Measurements from ENCODE around the gene PFDN4. TPM values are rescaled to one million over a fixed set of nuclear protein-coding genes. Genes with fewer than 3 reads are reported as not detected.

PFDN4 gene
- total RNA-seq, 2 donors from 2014 or later = 43.2 to 44.8 TPM

DNA sequence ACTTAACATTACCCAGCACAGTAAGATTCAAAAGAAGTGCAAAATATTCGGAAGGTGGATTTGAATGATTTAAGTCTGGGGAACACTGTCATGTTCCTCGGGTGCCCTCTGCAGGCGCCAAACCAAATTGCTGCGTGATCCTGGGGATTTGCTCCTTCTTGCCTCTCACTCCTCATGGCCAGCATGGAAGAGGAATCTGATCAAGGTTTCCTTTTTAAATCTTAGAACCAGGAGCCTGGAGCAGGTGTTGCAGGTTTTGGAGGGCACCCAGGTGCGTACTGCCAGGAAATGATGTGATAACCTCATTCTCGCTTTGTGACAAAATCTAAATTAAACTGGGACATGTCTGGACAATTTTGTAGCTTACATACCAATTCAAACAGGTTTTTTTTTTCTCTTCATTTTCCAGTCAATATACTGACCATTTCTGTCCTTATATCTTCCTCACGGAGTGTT, 8.1 kb upstream of the PFDN4 start:
- Histone ChIP-seq H3K4me3 (no peak overlapping the region), H3K27me3 (replicated peaks; ENCODE audit: insufficient read depth) (no peaks in the 10 kb centered on the region), H3K4me1 (replicated peaks) (no peaks in the 10 kb centered on the region), H3K9me3 (no peaks in the 10 kb centered on the region), H3K27ac (no peak overlapping the region), H3K36me3 (no peaks in the 10 kb centered on the region)
- intact Hi-C loops (cut with DNase I) = loop anchor here (10.0 kb wide), 1 partner anchor 625 kb away; no protein-coding TSS in a partner anchor
- 11% methylated on average over 7 of the region's 7 CpGs for WGBS
- TF ChIP-seq POLR2AphosphoS5 (IDR thresholded peaks at IDR 0.05) (peak; percentile 47), POLR2A (IDR thresholded peaks at IDR 0.05) (no peak)
- TF ChIP-seq, protein P1, sequence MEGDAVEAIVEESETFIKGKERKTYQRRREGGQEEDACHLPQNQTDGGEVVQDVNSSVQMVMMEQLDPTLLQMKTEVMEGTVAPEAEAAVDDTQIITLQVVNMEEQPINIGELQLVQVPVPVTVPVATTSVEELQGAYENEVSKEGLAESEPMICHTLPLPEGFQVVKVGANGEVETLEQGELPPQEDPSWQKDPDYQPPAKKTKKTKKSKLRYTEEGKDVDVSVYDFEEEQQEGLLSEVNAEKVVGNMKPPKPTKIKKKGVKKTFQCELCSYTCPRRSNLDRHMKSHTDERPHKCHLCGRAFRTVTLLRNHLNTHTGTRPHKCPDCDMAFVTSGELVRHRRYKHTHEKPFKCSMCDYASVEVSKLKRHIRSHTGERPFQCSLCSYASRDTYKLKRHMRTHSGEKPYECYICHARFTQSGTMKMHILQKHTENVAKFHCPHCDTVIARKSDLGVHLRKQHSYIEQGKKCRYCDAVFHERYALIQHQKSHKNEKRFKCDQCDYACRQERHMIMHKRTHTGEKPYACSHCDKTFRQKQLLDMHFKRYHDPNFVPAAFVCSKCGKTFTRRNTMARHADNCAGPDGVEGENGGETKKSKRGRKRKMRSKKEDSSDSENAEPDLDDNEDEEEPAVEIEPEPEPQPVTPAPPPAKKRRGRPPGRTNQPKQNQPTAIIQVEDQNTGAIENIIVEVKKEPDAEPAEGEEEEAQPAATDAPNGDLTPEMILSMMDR (IDR thresholded peaks at IDR 0.05) = peak; percentile 65 to 90 (median 82)
- peak; percentile 78 for DNase-seq (ENCODE audit: low spot score)

DNA sequence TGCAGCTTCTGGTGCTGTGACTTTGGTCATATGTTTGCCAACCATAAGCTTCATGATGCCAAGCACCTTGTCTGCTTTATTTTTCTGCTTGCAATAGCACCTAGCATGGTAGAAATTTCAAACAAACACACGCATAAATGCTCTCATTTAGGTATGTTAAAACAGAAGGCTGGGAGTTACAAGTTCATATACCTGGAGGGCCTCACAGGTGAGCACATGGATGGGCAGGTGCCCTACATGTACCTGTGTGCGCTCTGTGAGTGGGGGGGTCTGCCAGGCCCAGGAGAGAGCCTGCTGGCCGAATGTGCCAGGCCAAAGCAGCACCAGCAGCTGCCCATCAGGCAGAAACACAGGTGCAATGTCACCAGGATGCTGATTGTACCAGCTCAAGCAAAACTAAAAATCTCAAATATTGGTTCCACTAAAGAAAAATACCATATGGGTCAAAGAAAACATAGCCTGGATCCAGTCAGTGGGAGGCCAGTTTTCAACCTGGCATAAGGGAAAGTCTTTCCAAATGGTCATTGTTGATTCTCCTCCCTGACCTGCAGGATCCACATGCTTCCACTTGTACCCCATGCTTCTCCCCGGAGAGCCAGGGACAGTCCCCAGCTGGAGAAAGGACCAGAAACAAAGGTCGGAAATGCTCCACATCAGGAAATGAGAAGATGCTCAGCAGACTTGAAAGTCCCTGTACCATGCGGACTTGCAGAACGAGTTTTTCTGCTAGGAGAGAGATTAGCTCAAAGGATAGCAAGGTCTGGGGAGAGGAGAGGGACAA, 7.2 kb upstream of the PFDN4 start:
- intact Hi-C loops (cut with DNase I) = loop anchor here (10.0 kb wide), 1 partner anchor 626 kb away; no protein-coding TSS in a partner anchor
- Histone ChIP-seq H3K27me3 (replicated peaks; ENCODE audit: insufficient read depth) (no peaks in the 10 kb centered on the region), H3K36me3 (no peaks in the 10 kb centered on the region), H3K9me3 (no peaks in the 10 kb centered on the region), H3K4me1 (replicated peaks) (no peaks in the 10 kb centered on the region), H3K27ac (no peak overlapping the region), H3K4me3 (no peak overlapping the region)
- WGBS = 51% methylated on average over 7 of the region's 7 CpGs
- TF ChIP-seq POLR2AphosphoS5 (IDR thresholded peaks at IDR 0.05) (peak; percentile 36), POLR2A (IDR thresholded peaks at IDR 0.05) (no peak)
- peak; percentile 31 for DNase-seq (ENCODE audit: low spot score)

DNA sequence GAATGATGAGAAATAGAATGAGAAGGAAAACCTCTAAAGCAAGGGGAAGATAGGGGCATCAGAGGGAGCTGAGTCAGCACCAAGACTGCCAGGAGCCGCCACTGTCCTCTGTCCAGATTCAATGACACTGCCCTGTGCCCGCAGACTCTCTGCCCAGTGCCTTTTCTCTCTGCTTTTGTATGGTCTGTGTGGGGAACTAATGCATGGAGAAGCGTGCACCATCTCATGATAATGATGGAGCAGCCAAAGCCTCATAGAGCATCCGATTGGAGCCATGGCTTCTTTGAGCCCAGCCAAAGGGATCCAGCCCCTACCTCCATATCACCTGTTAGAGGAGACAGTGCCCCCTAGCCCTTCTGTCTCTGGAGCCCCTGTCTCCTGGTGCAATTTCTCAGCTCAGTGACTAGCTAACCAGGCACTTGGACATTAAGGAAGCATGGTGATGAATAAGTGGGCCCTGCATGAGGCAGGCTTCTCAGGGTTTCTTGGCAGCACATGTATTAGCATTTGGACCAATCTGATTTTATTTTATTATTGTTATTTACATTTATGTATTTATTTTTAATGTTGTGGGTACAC, 6.5 kb upstream of the PFDN4 start:
- Histone ChIP-seq H3K4me1 (replicated peaks) (no peaks in the 10 kb centered on the region), H3K4me3 (no peak overlapping the region), H3K27ac (no peak overlapping the region), H3K36me3 (no peaks in the 10 kb centered on the region), H3K27me3 (replicated peaks; ENCODE audit: insufficient read depth) (no peaks in the 10 kb centered on the region), H3K9me3 (no peaks in the 10 kb centered on the region)
- no peak for DNase-seq (ENCODE audit: low spot score)
- intact Hi-C loops (cut with DNase I) = loop anchor here (10.0 kb wide), 1 partner anchor 627 kb away; no protein-coding TSS in a partner anchor
- TF ChIP-seq, protein P1 (IDR thresholded peaks at IDR 0.05) = no peak
- 64% methylated on average over 4 of the region's 4 CpGs for WGBS

DNA sequence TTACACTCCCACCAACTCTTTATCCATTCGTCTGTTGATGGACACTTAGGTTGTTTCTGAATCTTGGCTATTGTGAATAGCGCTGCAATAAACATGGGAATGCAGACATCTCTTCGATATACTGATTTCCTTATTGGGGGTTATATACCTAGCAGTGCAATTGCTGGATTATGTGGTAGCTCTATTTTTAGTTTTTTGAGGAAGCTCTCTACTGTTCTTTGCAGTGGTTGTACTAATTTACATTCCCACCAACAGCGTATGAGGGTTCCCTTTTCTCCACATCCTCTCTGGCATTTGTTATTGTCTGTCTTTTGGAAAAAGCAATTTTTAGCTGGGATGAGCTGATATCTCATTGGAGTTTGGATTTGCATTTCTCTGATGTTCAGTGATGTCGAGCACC, 4.6 kb upstream of the PFDN4 start:
- 71% methylated on average over 5 of the region's 5 CpGs for WGBS
- no peak for DNase-seq (ENCODE audit: low spot score)
- H3K27me3 ChIP-seq (replicated peaks; ENCODE audit: insufficient read depth) = no peaks in the 10 kb centered on the region
- H3K4me3 ChIP-seq = no peak overlapping the region
- H3K36me3 ChIP-seq = no peaks in the 10 kb centered on the region
- H3K27ac ChIP-seq = no peak overlapping the region
- TF ChIP-seq POLR2AphosphoS5 (IDR thresholded peaks at IDR 0.05) (no peak), POLR2A (IDR thresholded peaks at IDR 0.05) (no peak)
- TF ChIP-seq, protein P1 (IDR thresholded peaks at IDR 0.05) = no peak
- intact Hi-C loops (cut with DNase I) = loop anchor here (10.0 kb wide), 1 partner anchor 628 kb away; no protein-coding TSS in a partner anchor
- H3K9me3 ChIP-seq = no peaks in the 10 kb centered on the region
- no peaks in the 10 kb centered on the region for H3K4me1 ChIP-seq (replicated peaks)

DNA sequence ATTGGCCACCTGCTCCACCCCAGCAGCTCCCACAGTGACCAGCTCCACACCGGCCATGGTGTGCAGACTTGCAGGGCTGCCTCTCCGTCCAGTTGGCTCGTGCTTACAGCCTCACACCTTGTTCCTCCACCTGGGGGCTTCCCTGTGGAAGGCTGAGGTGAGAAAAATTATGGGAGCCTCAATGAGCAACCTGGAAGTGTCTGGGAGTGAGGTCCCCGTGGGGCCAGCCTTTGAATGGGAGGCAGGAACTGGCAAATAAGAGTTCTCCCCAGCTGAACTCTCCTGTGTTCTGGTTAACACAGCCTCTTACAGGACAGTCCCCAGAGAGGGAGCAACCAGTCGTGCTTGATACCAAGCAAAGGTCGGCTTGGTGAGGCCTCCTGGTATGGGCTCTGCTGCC, 3.8 kb upstream of the PFDN4 start:
- no peaks in the 10 kb centered on the region for H3K4me1 ChIP-seq (replicated peaks)
- intact Hi-C loops (cut with DNase I) = loop anchor here (10.0 kb wide), 1 partner anchor 629 kb away; no protein-coding TSS in a partner anchor
- H3K27me3 ChIP-seq (replicated peaks; ENCODE audit: insufficient read depth) = no peaks in the 10 kb centered on the region

More for the DNA sequence above, 3.8 kb upstream of the PFDN4 start:
- Histone ChIP-seq H3K27ac (no peak overlapping the region), H3K36me3 (no peaks in the 10 kb centered on the region), H3K9me3 (no peaks in the 10 kb centered on the region), H3K4me3 (no peak overlapping the region)
- 85% methylated on average over 6 of the region's 6 CpGs for WGBS
- DNase-seq (ENCODE audit: low spot score) = no peak
- TF ChIP-seq POLR2AphosphoS5 (IDR thresholded peaks at IDR 0.05) (no peak), POLR2A (IDR thresholded peaks at IDR 0.05) (no peak)
- TF ChIP-seq, protein P1 (IDR thresholded peaks at IDR 0.05) = no peak
